HepG2 (cell line): ENCODE data around the gene PLD1. TPM values are rescaled to one million over a fixed set of nuclear protein-coding genes. Genes with fewer than 3 reads are reported as not detected.

Experiments
- ATAC-seq: fragments of 200-7000 bp; cut with Tn5 transposase; 3 replicates; pipeline ENCODE4 v1.9.1; 2020; ENCODE audit warnings: mild to moderate bottlenecking, moderate library complexity
- BruUV-seq: library from RNA; stranded (reverse); fragments of 400-500 nt; replicated peaks from 2 replicates; lab custom pipeline; 2021; lab: Mats Ljungman, UMichigan
- CTCF ChIA-PET: fragments of 300-600 bp; formaldehyde crosslinking; extraction: SDS; loops from one replicate; lab custom pipeline; 2021; ENCODE audit warnings: low total read pairs, inconsistent platforms, low intra/inter-chr PET ratio; lab: Yijun Ruan, JAX
- POLR2A ChIA-PET: fragments of 350-600 bp; sonication (Branson Sonifier 250); formaldehyde crosslinking; loops from one replicate; lab custom pipeline; 2020; ENCODE audit warnings: antibody characterized with exemption, inconsistent platforms; lab: Yijun Ruan, JAX
- DNase-seq: peaks from one replicate; pipeline ENCODE4 v3.0.0-alpha.2; 2015; ENCODE audit warnings: low spot score
- FAIRE-seq: peaks from 3 replicates; lab custom pipeline; 2011; peaks lifted over from hg19 to GRCh38; lab: Jason Lieb, UNC
- H2AFZ ChIP-seq: one replicate; pipeline ENCODE4 v1.6.1; 2011; ENCODE audit warnings: low read length, inconsistent platforms
- H3K27ac ChIP-seq: fragments of 300-600 bp; 3 replicates; pipeline ENCODE4 v1.8.0; 2011; ENCODE audit warnings: mixed run types, mild to moderate bottlenecking, mixed read lengths, low read length, inconsistent platforms; ENCODE audit not compliant: insufficient read depth; ENCODE audit errors: extremely low read length
- H3K27me3 ChIP-seq, 2 experiments: fragments of 200-600 bp in 1 of 2; 2 replicates in 1 of 2; 3 replicates in 1 of 2; pipeline versions ENCODE4 v1.6.0 to v1.8.0; 2011; ENCODE audit warnings: low read length in 2 of 2, mild to moderate bottlenecking in 2 of 2, moderate library complexity in 2 of 2, inconsistent platforms in 1 of 2; ENCODE audit not compliant: insufficient read depth in 2 of 2, control insufficient read depth in 1 of 2
- H3K36me3 ChIP-seq, 2 experiments: fragments of 200-600 bp in 1 of 2; replicated peaks in 1 of 2; 2 replicates in 1 of 2; 3 replicates in 1 of 2; pipeline versions ENCODE4 v1.5.1 to v1.8.0; 2011; ENCODE audit warnings: low read length in 2 of 2, inconsistent platforms in 1 of 2; ENCODE audit not compliant: insufficient read depth in 2 of 2, control insufficient read depth in 1 of 2
- H3K4me1 ChIP-seq: 2 replicates; pipeline ENCODE4 v1.5.1; 2012; ENCODE audit warnings: low read length, inconsistent platforms; ENCODE audit not compliant: insufficient read depth
- H3K4me2 ChIP-seq: 2 replicates; pipeline ENCODE4 v1.6.0; 2011; ENCODE audit warnings: low read depth, low read length, inconsistent platforms
- H3K4me3 ChIP-seq, 3 experiments: fragments of 200-600 bp in 1 of 3; sonication (generic), shearing (Covaris generic) in 1 of 3; replicated peaks in 1 of 3; 2 replicates each; pipeline ENCODE4 v1.5.1; 2011 to 2016; ENCODE audit warnings: low read length in 3 of 3, inconsistent platforms in 2 of 3, low read depth in 2 of 3, mild to moderate bottlenecking in 2 of 3, control low read depth in 1 of 3, mixed read lengths in 1 of 3; ENCODE audit not compliant: insufficient read depth in 1 of 3
- H3K79me2 ChIP-seq: one replicate; pipeline ENCODE4 v1.6.1; 2011; ENCODE audit warnings: low read length, inconsistent platforms; ENCODE audit not compliant: insufficient read depth
- H3K9ac ChIP-seq: 2 replicates; pipeline ENCODE4 v1.6.0; 2011; ENCODE audit warnings: mild to moderate bottlenecking, low read depth, low read length, inconsistent platforms; ENCODE audit not compliant: insufficient read depth
- H3K9me3 ChIP-seq: 2 replicates; pipeline ENCODE4 v1.5.1; 2012; ENCODE audit warnings: mild to moderate bottlenecking, low read length
- H4K20me1 ChIP-seq: 2 replicates; pipeline ENCODE4 v1.6.0; 2011; ENCODE audit warnings: inconsistent platforms, mild to moderate bottlenecking, low read length, moderate library complexity; ENCODE audit not compliant: insufficient read depth
- ATF4 ChIP-seq, 2 experiments: fragments of 450-650 bp in 1 of 2; sonication (generic) in 1 of 2; formaldehyde crosslinking; IDR thresholded peaks; 2 replicates each; pipeline versions ENCODE4 v1.5.0 to v1.8.0; 2020 to 2022; ENCODE audit warnings: mild to moderate bottlenecking in 1 of 2, missing genetic modification reagents in 1 of 2
- MAF1 ChIP-seq: sonication (generic); formaldehyde crosslinking; IDR thresholded peaks from 2 replicates; pipeline ENCODE4 v1.5.0; 2020; ENCODE audit warnings: missing genetic modification reagents, borderline replicate concordance
- RBM22 ChIP-seq: fragments of 200-400 bp; formaldehyde crosslinking; optimal IDR thresholded peaks from 2 replicates; pipeline ENCODE3; 2017; ENCODE audit warnings: mild to moderate bottlenecking, low read length, moderate library complexity
- ZBTB2 ChIP-seq: sonication (generic); formaldehyde crosslinking; IDR thresholded peaks from 2 replicates; pipeline ENCODE4 v1.8.0; 2022; ENCODE audit warnings: low read depth, missing genetic modification reagents
- ZNF616 ChIP-seq: sonication (generic); formaldehyde crosslinking; IDR thresholded peaks from 2 replicates; pipeline ENCODE4 v1.5.0; 2020; ENCODE audit warnings: low read depth, mild to moderate bottlenecking, missing genetic modification reagents
- ZNF646 ChIP-seq: sonication (generic); formaldehyde crosslinking; IDR thresholded peaks from 2 replicates; pipeline ENCODE4 v1.9.0; 2021; ENCODE audit warnings: mild to moderate bottlenecking, missing genetic modification reagents
- ZNF710 ChIP-seq: sonication (generic); formaldehyde crosslinking; IDR thresholded peaks from 2 replicates; pipeline ENCODE4 v1.5.0; 2020; ENCODE audit warnings: mild to moderate bottlenecking, missing genetic modification reagents, borderline replicate concordance
- ZNF784 ChIP-seq: sonication (generic); formaldehyde crosslinking; IDR thresholded peaks from 2 replicates; pipeline ENCODE4 v1.5.1; 2020; ENCODE audit warnings: missing genetic modification reagents, mild to moderate bottlenecking, borderline replicate concordance
- whole genome bisulfite sequencing: methylation state at CpG from one replicate; pipeline ENCODE4 v1.1.6; 2017; ENCODE audit warnings: low lambda C conversion rate; 5-methylcytosine and 5-hydroxymethylcytosine counted together
- in situ Hi-C: cut with HindIII; loops from 2 replicates; pipeline ENCODE4 v1.10.0; 2017; ENCODE audit warnings: low pct_unique_long_range_greater_than_20kb; ENCODE audit not compliant: extremely low pct_ligation_motif_present
- intact Hi-C: fragments of 100-400 bp; cut with micrococcal nuclease; formaldehyde crosslinking; loops from one replicate; pipeline ENCODE4 v1.10.0; 2022; ENCODE audit not compliant: unreplicated experiment
- polyA plus RNA-seq, 8 experiments: library from polyadenylated mRNA; depleted of rRNA in 3 of 8; stranded (reverse) in 7 of 8; unstranded in 1 of 8; fragments of >200 nt; fragmentation: Illumina TruSeq in 4 of 8; extraction: Trizol in 4 of 8; gene quantifications; 2 replicates each; pipeline versions ENCODE4 v1.2.1 to v1.2.3, GENCODE V29; 2011 to 2016; ENCODE audit warnings: low read depth in 4 of 8, missing spikeins in 1 of 8, mixed read lengths in 1 of 8; ENCODE audit not compliant: insufficient read depth in 1 of 8
- total RNA-seq, 5 experiments: library from RNA; depleted of rRNA; stranded (reverse); fragments of >200 nt; fragmentation: Illumina TruSeq; extraction: Trizol; gene quantifications; 2 replicates each; pipeline ENCODE4 v1.2.3, GENCODE V29; 2016; ENCODE audit warnings: low read depth in 1 of 5

Gene PLD1
- total and polyA plus RNA-seq, 2 of the 13 experiments (the other 11 are each of a cell fraction or from before 2014, with no cell fraction given), result 27.1 to 59.4 TPM

GRCh38 chr3:171827385-171827784, 17.1 kb upstream of the PLD1 start:
- Histone ChIP-seq H3K27ac (no peak overlapping the region), H3K27me3 (no peaks in the 10 kb centered on the region), H4K20me1 (no peaks in the 10 kb centered on the region), H3K9ac (no peak overlapping the region), H2AFZ (no peak overlapping the region), H3K79me2 (no peaks in the 10 kb centered on the region), H3K4me2 (no peak overlapping the region), H3K9me3 (no peaks in the 10 kb centered on the region), H3K4me1 (peaks cover 81% of the 10 kb centered on the region), H3K36me3 (no peaks in the 10 kb centered on the region), H3K4me3 (no peak overlapping the region)
- in situ Hi-C loops, result no loop called here
- ATAC-seq, result no peak
- no TSS peak for BruUV-seq
- ChIA-PET CTCF (no interaction called here), POLR2A (interaction anchor here (1.9 to 5.6 kb wide), 2 partner anchors 12 to 17 kb away, joined by 5 to 37 read pairs; partner anchors contain the start of gene PLD1)
- 94% methylated on average over 3 of the region's 3 CpGs for WGBS
- DNase-seq, result no peak
- no peak for FAIRE-seq
- intact Hi-C loops, result no loop called here
- TF ChIP-seq ZNF646 (CRISPR knock-in tag) (no peak), ATF4 (CRISPR knock-in tag; IDR thresholded peaks at IDR 0.05) (no peak), ZNF616 (CRISPR knock-in tag) (no peak), ZNF710 (CRISPR knock-in tag) (no peak), ZBTB2 (CRISPR knock-in tag) (no peak), ZNF784 (CRISPR knock-in tag) (no peak), MAF1 (CRISPR knock-in tag) (no peak), RBM22 (no peak)
